Neural progenitor cell (in vitro differentiated cells): Measurements from ENCODE around the gene SPTLC1. TPM values are rescaled to one million over a fixed set of nuclear protein-coding genes. Genes with fewer than 3 reads are reported as not detected.
"Not testable (repeated sequence)": the region's sequence is repeated elsewhere in the genome, so short reads cannot be mapped to it uniquely, and the experiment has no call there.

Experiments used
- DNase-seq: peaks from one replicate; pipeline ENCODE4 v3.0.0-alpha.2; 2016; ENCODE audit warnings: low spot score
- H2AFZ ChIP-seq: fragments of 200-600 bp; sonication (generic); replicated peaks from 2 replicates; pipeline ENCODE4 v1.6.1; 2016; ENCODE audit warnings: antibody characterized with exemption
- H3F3A ChIP-seq: fragments of 200-600 bp; sonication (generic); 2 replicates; pipeline ENCODE4 v1.6.1; 2016; ENCODE audit warnings: antibody characterized with exemption, low read depth
- H3K27ac ChIP-seq: fragments of 200-600 bp; sonication (generic); 2 replicates; pipeline ENCODE4 v1.5.1; 2016; ENCODE audit warnings: mild to moderate bottlenecking
- H3K27me3 ChIP-seq: fragments of 200-600 bp; sonication (generic); 2 replicates; pipeline ENCODE4 v1.6.1; 2016; ENCODE audit warnings: mild to moderate bottlenecking, moderate library complexity
- H3K36me3 ChIP-seq: fragments of 200-600 bp; sonication (generic); 2 replicates; pipeline ENCODE4 v1.5.1; 2016
- H3K4me1 ChIP-seq: fragments of 200-600 bp; sonication (generic); 2 replicates; pipeline ENCODE4 v1.6.1; 2016; ENCODE audit warnings: mixed run types
- H3K4me2 ChIP-seq: fragments of 200-600 bp; sonication (generic); 2 replicates; pipeline ENCODE4 v1.6.1; 2016
- H3K4me3 ChIP-seq: fragments of 200-600 bp; sonication (generic); 2 replicates; pipeline ENCODE4 v1.5.1; 2016
- H3K79me2 ChIP-seq: fragments of 200-600 bp; sonication (generic); 2 replicates; pipeline ENCODE4 v1.6.1; 2016; ENCODE audit warnings: low read depth
- H3K9ac ChIP-seq: fragments of 200-600 bp; sonication (generic); 2 replicates; pipeline ENCODE4 v1.6.1; 2016
- H3K9me3 ChIP-seq: fragments of 200-600 bp; sonication (generic); 2 replicates; pipeline ENCODE4 v1.5.1; 2016; ENCODE audit warnings: low read depth
- H4K20me1 ChIP-seq: fragments of 200-600 bp; sonication (generic); 2 replicates; pipeline ENCODE4 v1.6.1; 2016; ENCODE audit warnings: low read depth
- H3K27ac Mint-ChIP-seq: 3 replicates; pipeline ENCODE4 v1.8.0; 2021; ENCODE audit warnings: mixed read lengths
- H3K27me3 Mint-ChIP-seq: 2 replicates; pipeline ENCODE4 v1.8.0; 2022; ENCODE audit warnings: low read depth, mild to moderate bottlenecking, inconsistent platforms, moderate library complexity, mixed read lengths; ENCODE audit not compliant: insufficient read depth
- H3K36me3 Mint-ChIP-seq: 3 replicates; pipeline ENCODE4 v1.8.0; 2021; ENCODE audit warnings: mixed read lengths
- H3K4me1 Mint-ChIP-seq: 3 replicates; pipeline ENCODE4 v1.8.0; 2021; ENCODE audit warnings: mixed read lengths
- H3K4me3 Mint-ChIP-seq: 3 replicates; pipeline ENCODE4 v1.8.0; 2021; ENCODE audit warnings: mild to moderate bottlenecking, moderate library complexity, mixed read lengths
- H3K9me3 Mint-ChIP-seq: 3 replicates; pipeline ENCODE4 v1.8.0; 2020; ENCODE audit warnings: mixed read lengths
- EZH2 ChIP-seq: fragments of 200-600 bp; sonication (generic); IDR thresholded peaks from 2 replicates; pipeline ENCODE4 v1.6.1; 2017; ENCODE audit warnings: antibody characterized with exemption, mild to moderate bottlenecking, moderate library complexity
- EZH2phosphoT487 ChIP-seq: fragments of 200-600 bp; sonication (generic); IDR thresholded peaks from 2 replicates; pipeline ENCODE4 v1.6.1; 2017; ENCODE audit warnings: antibody characterized with exemption
- total RNA-seq: library from RNA; depleted of rRNA; stranded (reverse); fragments of >200 nt; gene quantifications from 2 replicates; pipeline ENCODE4 v1.2.3, GENCODE V29; 2015; ENCODE audit warnings: low replicate concordance
- TF ChIP-seq, protein P1 (sequence below): fragments of 200-600 bp; sonication (generic); IDR thresholded peaks from 2 replicates; pipeline ENCODE4 v1.5.1; 2017; ENCODE audit warnings: antibody characterized with exemption, mild to moderate bottlenecking

SPTLC1 gene
- total RNA-seq, 1 donor from 2014 or later: 119 TPM

DNA sequence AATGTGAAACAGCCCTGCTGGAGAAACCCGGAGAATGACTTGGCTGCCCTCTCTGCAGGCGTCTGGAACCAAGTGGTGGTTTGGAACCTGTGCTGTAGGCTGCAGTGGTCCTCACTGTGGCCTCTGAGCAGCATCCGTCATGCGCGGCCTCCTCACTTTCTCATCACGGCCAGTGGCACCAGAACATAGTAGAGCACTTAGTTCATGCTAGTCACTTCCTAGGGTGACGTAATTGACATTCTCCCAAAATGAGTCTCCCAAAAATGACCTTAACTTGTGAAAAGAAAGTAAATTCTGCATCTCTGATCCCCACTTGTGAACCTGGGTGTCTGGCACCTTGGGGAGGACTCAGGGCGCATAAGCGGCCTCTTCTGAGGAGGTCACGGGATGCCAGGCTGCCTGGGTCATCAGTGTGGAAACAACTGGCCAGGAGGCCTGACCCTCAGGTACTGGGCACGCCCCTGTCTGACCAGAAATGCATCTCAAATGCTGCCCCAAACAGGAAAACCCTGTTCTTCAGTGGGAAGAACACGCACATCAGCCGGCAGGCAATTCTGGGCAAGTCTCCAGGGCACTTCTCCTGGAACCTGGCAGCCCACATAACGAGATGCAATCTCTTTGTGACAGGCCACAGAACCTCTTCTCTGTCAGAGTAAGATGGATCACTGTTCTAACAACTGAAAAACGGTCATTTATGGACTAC is 36.6 kb upstream of the SPTLC1 start:
- no peak for TF ChIP-seq EZH2phosphoT487
- TF ChIP-seq EZH2: no peak
- TF ChIP-seq, protein P1, sequence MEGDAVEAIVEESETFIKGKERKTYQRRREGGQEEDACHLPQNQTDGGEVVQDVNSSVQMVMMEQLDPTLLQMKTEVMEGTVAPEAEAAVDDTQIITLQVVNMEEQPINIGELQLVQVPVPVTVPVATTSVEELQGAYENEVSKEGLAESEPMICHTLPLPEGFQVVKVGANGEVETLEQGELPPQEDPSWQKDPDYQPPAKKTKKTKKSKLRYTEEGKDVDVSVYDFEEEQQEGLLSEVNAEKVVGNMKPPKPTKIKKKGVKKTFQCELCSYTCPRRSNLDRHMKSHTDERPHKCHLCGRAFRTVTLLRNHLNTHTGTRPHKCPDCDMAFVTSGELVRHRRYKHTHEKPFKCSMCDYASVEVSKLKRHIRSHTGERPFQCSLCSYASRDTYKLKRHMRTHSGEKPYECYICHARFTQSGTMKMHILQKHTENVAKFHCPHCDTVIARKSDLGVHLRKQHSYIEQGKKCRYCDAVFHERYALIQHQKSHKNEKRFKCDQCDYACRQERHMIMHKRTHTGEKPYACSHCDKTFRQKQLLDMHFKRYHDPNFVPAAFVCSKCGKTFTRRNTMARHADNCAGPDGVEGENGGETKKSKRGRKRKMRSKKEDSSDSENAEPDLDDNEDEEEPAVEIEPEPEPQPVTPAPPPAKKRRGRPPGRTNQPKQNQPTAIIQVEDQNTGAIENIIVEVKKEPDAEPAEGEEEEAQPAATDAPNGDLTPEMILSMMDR: no peak
- H3K27ac Mint-ChIP-seq: no peak overlapping the region
- H3K4me3 Mint-ChIP-seq: no peak overlapping the region

DNA sequence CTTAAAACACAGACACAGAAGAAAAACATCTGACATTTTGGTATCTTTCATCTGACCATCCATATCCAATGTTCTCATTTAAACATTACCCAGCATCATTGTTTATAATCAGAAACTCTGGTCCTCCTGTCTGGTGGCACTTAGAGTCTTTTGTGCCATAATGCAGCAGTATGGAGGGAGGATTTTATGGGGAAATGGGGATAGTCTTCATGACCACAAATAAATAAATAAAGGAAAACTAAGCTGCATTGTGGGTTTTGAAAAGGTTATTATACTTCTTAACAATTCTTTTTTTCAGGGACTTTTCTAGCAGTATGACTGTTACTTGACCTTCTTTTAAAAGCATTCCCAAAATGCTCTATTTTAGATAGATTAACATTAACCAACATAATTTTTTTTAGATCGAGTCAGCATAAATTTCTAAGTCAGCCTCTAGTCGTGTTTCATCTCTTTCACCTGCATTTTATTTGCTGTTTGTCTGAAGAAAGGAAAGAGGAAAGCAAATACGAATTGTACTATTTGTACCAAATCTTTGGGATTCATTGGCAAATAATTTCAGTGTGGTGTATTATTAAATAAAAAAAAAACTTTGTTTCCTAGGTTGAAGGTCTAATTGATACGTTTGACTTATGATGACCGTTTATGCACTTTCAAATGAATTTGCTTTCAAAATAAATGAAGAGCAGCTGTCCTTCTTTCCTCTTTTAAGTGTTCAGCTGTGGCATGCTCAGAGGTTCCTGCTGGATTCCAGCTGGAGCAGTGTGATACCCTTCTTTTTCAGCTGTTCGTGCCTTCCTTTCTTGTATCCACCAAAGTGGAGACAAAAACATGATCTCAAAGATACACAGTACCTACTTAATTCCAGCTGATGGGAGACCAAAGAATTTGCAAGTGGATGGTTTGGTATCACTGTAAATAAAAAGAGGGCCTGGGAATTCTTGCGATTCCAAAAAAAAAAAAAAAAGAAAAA is 35.6 kb upstream of the SPTLC1 start:
- H3K9me3 Mint-ChIP-seq: not testable (repeated sequence)

More for the DNA sequence above, 36.6 kb upstream of the SPTLC1 start:
- Mint-ChIP-seq H3K4me1 (peaks cover 6% of the 10 kb centered on the region), H3K9me3 (no peaks in the 10 kb centered on the region), H3K36me3 (no peaks in the 10 kb centered on the region), H3K27me3 (no peaks in the 10 kb centered on the region)
- no peak overlapping the region for H3K4me2 ChIP-seq
- H3K9ac ChIP-seq: no peak overlapping the region
- no peaks in the 10 kb centered on the region for H3K27me3 ChIP-seq
- no peaks in the 10 kb centered on the region for H3K36me3 ChIP-seq
- H4K20me1 ChIP-seq: no peaks in the 10 kb centered on the region
- H3K4me3 ChIP-seq: no peak overlapping the region
- H3K4me1 ChIP-seq: peaks cover 10% of the 10 kb centered on the region
- no peak overlapping the region for H3K27ac ChIP-seq
- no peaks in the 10 kb centered on the region for H3F3A ChIP-seq
- no peak overlapping the region for H2AFZ ChIP-seq
- no peaks in the 10 kb centered on the region for H3K79me2 ChIP-seq
- no peaks in the 10 kb centered on the region for H3K9me3 ChIP-seq
- no peak for DNase-seq

DNA sequence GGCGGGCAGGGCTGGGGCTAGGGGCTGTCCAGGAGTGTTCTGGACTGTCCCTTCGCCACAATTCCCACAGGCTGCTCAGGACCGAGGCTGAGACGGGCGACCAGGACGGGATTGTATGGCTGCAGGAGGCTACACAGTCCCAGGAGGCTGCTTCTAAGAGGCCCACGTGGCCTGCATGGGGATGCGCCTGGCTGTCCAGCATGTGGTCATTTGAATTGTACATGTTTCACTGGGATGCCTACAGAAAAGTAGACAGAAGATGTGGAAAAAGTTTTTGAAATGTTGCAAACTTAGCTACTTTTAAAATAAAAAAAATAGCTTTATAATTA is 32.6 kb upstream of the SPTLC1 start:
- Mint-ChIP-seq H3K27ac (no peak overlapping the region), H3K27me3 (peaks cover 5% of the 10 kb centered on the region), H3K36me3 (no peaks in the 10 kb centered on the region), H3K9me3 (no peaks in the 10 kb centered on the region), H3K4me1 (peaks cover 19% of the 10 kb centered on the region), H3K4me3 (no peak overlapping the region)
- Histone ChIP-seq H3K79me2 (no peaks in the 10 kb centered on the region), H2AFZ (peak overlapping the region; percentile 92), H3K36me3 (no peaks in the 10 kb centered on the region), H3K4me3 (no peak overlapping the region), H3K9me3 (no peaks in the 10 kb centered on the region), H3F3A (no peaks in the 10 kb centered on the region), H3K9ac (no peak overlapping the region), H3K27me3 (peaks cover 14% of the 10 kb centered on the region), H3K4me2 (no peak overlapping the region), H3K27ac (no peak overlapping the region), H4K20me1 (no peaks in the 10 kb centered on the region), H3K4me1 (peaks cover 14% of the 10 kb centered on the region)
- TF ChIP-seq EZH2: no peak
- TF ChIP-seq, protein P1: no peak
- TF ChIP-seq EZH2phosphoT487: no peak
- no peak for DNase-seq

More for the DNA sequence above, 35.6 kb upstream of the SPTLC1 start:
- not testable (repeated sequence) for H3K36me3 Mint-ChIP-seq, H3K9me3 ChIP-seq, H3K4me3 ChIP-seq, H3K27ac ChIP-seq, DNase-seq, H3K4me3 Mint-ChIP-seq, H3K36me3 ChIP-seq, H2AFZ ChIP-seq, H3K27ac Mint-ChIP-seq, H3K27me3 Mint-ChIP-seq, H3K79me2 ChIP-seq, H3K4me2 ChIP-seq, H3F3A ChIP-seq, H3K4me1 Mint-ChIP-seq, H3K27me3 ChIP-seq, H4K20me1 ChIP-seq, H3K9ac ChIP-seq
- peaks cover 14% of the 10 kb centered on the region for H3K4me1 ChIP-seq
